Calu3 (cell line): ENCODE measurements around the gene MPI. TPM values are rescaled to one million over a fixed set of nuclear protein-coding genes. Genes with fewer than 3 reads are reported as not detected.
"Not testable (repeated sequence)": the region's sequence is repeated elsewhere in the genome, so short reads cannot be mapped to it uniquely, and the experiment has no call there.

Experiments
- BruUV-seq: library from RNA; stranded (reverse); fragments of 400-500 nt; replicated peaks from 2 replicates; lab custom pipeline; 2021; lab: Mats Ljungman, UMichigan
- CTCF ChIA-PET: fragments of 300-600 bp; sonication (Branson Sonifier 250); formaldehyde crosslinking; loops from one replicate; lab custom pipeline; 2022; ENCODE audit warnings: antibody characterized with exemption; lab: Charles Lee
- DNase-seq: peaks from one replicate; pipeline ENCODE4 v3.0.0; 2022
- H3K27ac Mint-ChIP-seq: one replicate; pipeline ENCODE4 v1.8.0; 2022; ENCODE audit warnings: mixed read lengths; ENCODE audit not compliant: unreplicated experiment
- H3K27me3 Mint-ChIP-seq: one replicate; pipeline ENCODE4 v1.8.0; 2022; ENCODE audit warnings: mixed read lengths; ENCODE audit not compliant: unreplicated experiment
- H3K36me3 Mint-ChIP-seq: one replicate; pipeline ENCODE4 v1.8.0; 2022; ENCODE audit warnings: mild to moderate bottlenecking, moderate library complexity, mixed read lengths; ENCODE audit not compliant: insufficient read depth, unreplicated experiment
- H3K4me1 Mint-ChIP-seq: one replicate; pipeline ENCODE4 v1.8.0; 2022; ENCODE audit warnings: mild to moderate bottlenecking, low read depth, mixed read lengths; ENCODE audit not compliant: unreplicated experiment
- H3K4me3 Mint-ChIP-seq: one replicate; pipeline ENCODE4 v1.8.0; 2022; ENCODE audit warnings: mild to moderate bottlenecking, low read depth, moderate library complexity, mixed read lengths; ENCODE audit not compliant: unreplicated experiment
- H3K9me3 Mint-ChIP-seq: one replicate; pipeline ENCODE4 v1.8.0; 2022; ENCODE audit warnings: low read depth, mixed read lengths; ENCODE audit not compliant: unreplicated experiment
- intact Hi-C: fragments of 100-400 bp; cut with micrococcal nuclease; formaldehyde crosslinking; loops from one replicate; pipeline ENCODE4 v1.10.0; 2022; ENCODE audit not compliant: unreplicated experiment
- total RNA-seq: library from RNA; stranded (reverse); gene quantifications from 2 replicates; pipeline ENCODE4 v1.2.3, GENCODE V29; 2022
- TF ChIP-seq, protein P1 (sequence below): fragments of 200-600 bp; IDR thresholded peaks from one replicate; pipeline ENCODE4 v1.8.0; 2022; ENCODE audit warnings: antibody characterized with exemption; ENCODE audit not compliant: unreplicated experiment

MPI gene
- total RNA-seq, 1 experiment from 2014 or later = 63.3 TPM

DNA sequence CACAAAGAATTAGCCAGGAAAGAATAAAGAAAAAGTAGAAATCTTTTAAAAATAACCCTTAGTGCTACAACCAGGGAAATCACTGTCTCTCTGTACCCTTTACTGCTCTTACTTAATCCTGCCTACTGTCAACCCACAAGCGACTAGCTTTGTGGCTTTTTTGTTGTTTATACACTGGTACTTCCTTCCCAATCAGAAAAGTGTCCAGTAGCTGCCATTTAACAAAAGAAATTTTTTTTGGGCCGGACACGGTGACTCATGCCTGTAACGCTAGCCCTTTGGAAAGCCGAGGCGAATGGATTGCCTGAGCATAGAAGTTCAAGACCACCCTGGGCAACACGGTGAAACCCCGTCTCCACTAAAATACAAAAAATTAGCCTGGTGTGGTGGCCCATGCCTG lies 30.6 kb downstream of the MPI start:
- H3K4me1 Mint-ChIP-seq = no peaks in the 10 kb centered on the region
- TF ChIP-seq, protein P1, sequence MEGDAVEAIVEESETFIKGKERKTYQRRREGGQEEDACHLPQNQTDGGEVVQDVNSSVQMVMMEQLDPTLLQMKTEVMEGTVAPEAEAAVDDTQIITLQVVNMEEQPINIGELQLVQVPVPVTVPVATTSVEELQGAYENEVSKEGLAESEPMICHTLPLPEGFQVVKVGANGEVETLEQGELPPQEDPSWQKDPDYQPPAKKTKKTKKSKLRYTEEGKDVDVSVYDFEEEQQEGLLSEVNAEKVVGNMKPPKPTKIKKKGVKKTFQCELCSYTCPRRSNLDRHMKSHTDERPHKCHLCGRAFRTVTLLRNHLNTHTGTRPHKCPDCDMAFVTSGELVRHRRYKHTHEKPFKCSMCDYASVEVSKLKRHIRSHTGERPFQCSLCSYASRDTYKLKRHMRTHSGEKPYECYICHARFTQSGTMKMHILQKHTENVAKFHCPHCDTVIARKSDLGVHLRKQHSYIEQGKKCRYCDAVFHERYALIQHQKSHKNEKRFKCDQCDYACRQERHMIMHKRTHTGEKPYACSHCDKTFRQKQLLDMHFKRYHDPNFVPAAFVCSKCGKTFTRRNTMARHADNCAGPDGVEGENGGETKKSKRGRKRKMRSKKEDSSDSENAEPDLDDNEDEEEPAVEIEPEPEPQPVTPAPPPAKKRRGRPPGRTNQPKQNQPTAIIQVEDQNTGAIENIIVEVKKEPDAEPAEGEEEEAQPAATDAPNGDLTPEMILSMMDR = no peak
- no peak overlapping the region for H3K4me3 Mint-ChIP-seq
- CTCF ChIA-PET = interaction anchor here (0.6 kb wide), 1 partner anchor 78 kb away, joined by 3 read pairs; no protein-coding TSS in a partner anchor
- no peak overlapping the region for H3K27ac Mint-ChIP-seq
- peaks cover 52% of the 10 kb centered on the region for H3K36me3 Mint-ChIP-seq
- no peaks in the 10 kb centered on the region for H3K27me3 Mint-ChIP-seq
- intact Hi-C loops = no loop called here
- no peak for DNase-seq
- BruUV-seq = no TSS peak
- no peaks in the 10 kb centered on the region for H3K9me3 Mint-ChIP-seq

DNA sequence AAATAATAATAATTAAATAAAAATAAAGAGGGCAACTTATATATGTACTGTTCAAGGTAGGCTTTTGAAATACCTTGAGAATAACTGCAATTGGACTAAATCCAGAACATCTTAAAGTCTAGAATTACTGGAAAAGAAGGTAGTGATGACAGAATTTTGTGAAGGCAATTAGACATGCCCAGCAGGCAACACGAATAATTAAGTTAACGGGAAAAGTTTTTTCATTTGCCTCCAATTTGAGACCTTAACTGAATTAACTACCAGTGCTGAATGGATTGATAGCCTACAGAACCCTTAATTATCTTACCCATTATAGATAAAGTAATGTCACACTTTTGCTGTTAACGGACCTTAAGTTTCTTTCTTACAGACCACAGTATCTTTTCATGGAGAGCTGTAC lies 34.7 kb downstream of the MPI start:
- Mint-ChIP-seq H3K9me3 (no peaks in the 10 kb centered on the region), H3K36me3 (peaks cover 62% of the 10 kb centered on the region), H3K27me3 (no peaks in the 10 kb centered on the region), H3K27ac (no peak overlapping the region), H3K4me1 (no peaks in the 10 kb centered on the region), H3K4me3 (no peak overlapping the region)
- CTCF ChIA-PET = interaction anchor here (0.6 kb wide), 1 partner anchor 373 kb away, joined by 9 read pairs; no protein-coding TSS in a partner anchor
- TF ChIP-seq, protein P1 = no peak
- no TSS peak for BruUV-seq
- DNase-seq = no peak
- intact Hi-C loops = no loop called here

DNA sequence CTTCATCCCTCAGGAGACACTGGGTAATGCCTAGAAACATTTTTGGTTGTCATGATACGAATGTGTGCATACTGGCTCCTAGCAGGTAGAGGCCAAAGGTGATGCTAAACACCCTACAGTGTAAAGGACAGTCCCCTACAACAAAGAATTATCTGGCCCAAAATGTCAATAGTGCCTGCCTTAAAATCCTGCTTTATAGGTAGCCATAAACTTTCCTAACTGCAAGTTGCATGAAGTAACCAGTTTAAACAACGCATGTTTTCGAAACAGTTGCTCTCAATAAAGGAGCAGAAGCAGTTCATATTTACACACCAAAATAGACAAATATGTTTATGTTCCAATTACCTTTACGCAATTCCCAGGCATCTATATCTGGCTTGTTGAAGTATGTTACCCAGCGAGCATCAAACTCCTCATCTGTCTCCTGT lies 38.9 kb downstream of the MPI start:
- H3K36me3 Mint-ChIP-seq = peaks cover 54% of the 10 kb centered on the region
- DNase-seq = no peak

DNA sequence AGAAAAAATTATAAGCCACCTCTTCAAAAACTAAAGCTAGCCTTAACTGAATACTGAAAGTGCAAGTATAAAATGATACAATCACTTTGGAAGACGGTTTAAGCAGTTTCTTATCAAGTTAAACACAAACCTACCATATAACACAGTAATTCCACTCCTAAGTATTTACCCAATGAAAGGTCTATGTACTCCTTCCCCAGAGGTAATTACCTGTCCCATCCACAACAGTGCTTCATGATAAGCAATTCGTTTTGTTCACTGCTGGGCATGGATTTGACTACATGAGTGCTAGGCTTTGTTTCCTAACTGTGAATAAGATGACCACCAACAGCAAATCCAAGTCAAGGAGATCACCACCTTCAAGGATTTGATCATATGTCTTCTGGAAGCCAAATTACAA lies 43.7 kb downstream of the MPI start:
- peaks cover 9% of the 10 kb centered on the region for H3K4me1 Mint-ChIP-seq
- TF ChIP-seq, protein P1 = no peak
- no TSS peak for BruUV-seq
- no peak overlapping the region for H3K4me3 Mint-ChIP-seq
- no peaks in the 10 kb centered on the region for H3K27me3 Mint-ChIP-seq
- no peak overlapping the region for H3K27ac Mint-ChIP-seq
- intact Hi-C loops = no loop called here
- CTCF ChIA-PET = no interaction called here
- H3K36me3 Mint-ChIP-seq = peaks cover 61% of the 10 kb centered on the region
- no peak for DNase-seq
- no peaks in the 10 kb centered on the region for H3K9me3 Mint-ChIP-seq

More for the DNA sequence above, 38.9 kb downstream of the MPI start:
- intact Hi-C loops = no loop called here
- Mint-ChIP-seq H3K9me3 (no peaks in the 10 kb centered on the region), H3K4me3 (no peak overlapping the region), H3K27ac (no peak overlapping the region), H3K27me3 (no peaks in the 10 kb centered on the region), H3K4me1 (no peaks in the 10 kb centered on the region)
- no TSS peak for BruUV-seq
- TF ChIP-seq, protein P1 = no peak
- CTCF ChIA-PET = no interaction called here

DNA sequence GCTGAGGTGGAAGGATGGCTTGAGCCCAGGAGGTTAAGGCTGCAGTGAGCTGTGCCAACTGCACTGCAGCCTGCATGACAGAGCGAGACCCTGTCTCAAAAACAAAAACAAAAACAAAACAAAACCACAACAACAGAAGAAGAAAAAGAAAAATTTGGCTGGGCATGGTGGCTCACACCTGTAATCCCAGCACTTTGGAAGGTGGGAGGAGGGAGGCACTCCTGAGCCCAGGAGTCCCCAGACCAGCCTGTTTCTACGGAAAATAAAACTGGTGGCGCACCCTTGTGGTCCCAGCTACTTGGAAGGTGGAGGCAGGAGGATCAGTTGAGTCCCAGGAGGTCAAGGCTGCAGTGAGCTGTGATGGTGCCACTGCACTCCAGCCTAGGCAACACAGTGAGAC lies 45.4 kb downstream of the MPI start:
- BruUV-seq, H3K27ac Mint-ChIP-seq, H3K9me3 Mint-ChIP-seq, H3K4me1 Mint-ChIP-seq, intact Hi-C loops, H3K27me3 Mint-ChIP-seq: not testable (repeated sequence)
- peak; percentile 35 for DNase-seq
- Mint-ChIP-seq H3K4me3 (peak overlapping the region; percentile 54), H3K36me3 (peaks cover 48% of the 10 kb centered on the region)
- CTCF ChIA-PET = interaction anchor here (1.1 kb wide), 1 partner anchor 19 kb away, joined by 3 read pairs; no protein-coding TSS in a partner anchor
